ENCODE results near the gene PARD6A.

Gene PARD6A

GRCh38 chr16:67676939-67677338, 16.2 kb downstream of the PARD6A start:
- H3K27ac ChIP-seq (ENCODE audit: low read length): no peak overlapping the region
- H3F3A ChIP-seq (ENCODE audit: insufficient read depth, low read length): no peaks in the 10 kb centered on the region
- H3K4me1 ChIP-seq (ENCODE audit: low read length): no peaks in the 10 kb centered on the region
- H3K9me2 ChIP-seq (replicated peaks; ENCODE audit: insufficient read depth, low read length): no peaks in the 10 kb centered on the region
- H3K4me3 ChIP-seq (ENCODE audit: low read length): no peak overlapping the region
- H3K9me3 ChIP-seq (replicated peaks; ENCODE audit: insufficient read depth, low read length): no peaks in the 10 kb centered on the region
- H2AFZ ChIP-seq (ENCODE audit: low read length): no peak overlapping the region
- H3K36me3 ChIP-seq (replicated peaks; ENCODE audit: insufficient read depth, low read length): no peaks in the 10 kb centered on the region
- no peak overlapping the region for H3K4me2 ChIP-seq (ENCODE audit: low read depth, low read length)
- no peaks in the 10 kb centered on the region for H3K79me2 ChIP-seq (ENCODE audit: low read length)
- no peak overlapping the region for H3K9ac ChIP-seq (ENCODE audit: low read length)
- TF ChIP-seq CTCF (IDR thresholded peaks at IDR 0.05; ENCODE audit: low read length) (no peak), EZH2phosphoT487 (IDR thresholded peaks at IDR 0.05; ENCODE audit: low read length) (no peak), EZH2 (optimal IDR thresholded peaks at IDR 0.05; ENCODE audit: low read depth, low read length) (no peak)
- no peaks in the 10 kb centered on the region for H3K27me3 ChIP-seq (replicated peaks; ENCODE audit: insufficient read depth, low read length)
- H4K20me1 ChIP-seq (ENCODE audit: insufficient read depth, low read length): no peaks in the 10 kb centered on the region
- no peak for DNase-seq

GRCh38 chr16:67677712-67678111, 17.0 kb downstream of the PARD6A start:
- no peak for TF ChIP-seq EZH2 (optimal IDR thresholded peaks at IDR 0.05; ENCODE audit: low read depth, low read length)
- TF ChIP-seq EZH2phosphoT487 (IDR thresholded peaks at IDR 0.05; ENCODE audit: low read length): no peak
- no peak for TF ChIP-seq CTCF (IDR thresholded peaks at IDR 0.05; ENCODE audit: low read length)
- no peaks in the 10 kb centered on the region for H3K4me1 ChIP-seq (ENCODE audit: low read length)
- no peaks in the 10 kb centered on the region for H3K79me2 ChIP-seq (ENCODE audit: low read length)
- no peak for DNase-seq
- H3K27me3 ChIP-seq (replicated peaks; ENCODE audit: insufficient read depth, low read length): no peaks in the 10 kb centered on the region
- no peaks in the 10 kb centered on the region for H4K20me1 ChIP-seq (ENCODE audit: insufficient read depth, low read length)
- no peak overlapping the region for H3K4me3 ChIP-seq (ENCODE audit: low read length)
- no peak overlapping the region for H2AFZ ChIP-seq (ENCODE audit: low read length)
- no peaks in the 10 kb centered on the region for H3F3A ChIP-seq (ENCODE audit: insufficient read depth, low read length)
- no peak overlapping the region for H3K9ac ChIP-seq (ENCODE audit: low read length)
- no peak overlapping the region for H3K4me2 ChIP-seq (ENCODE audit: low read depth, low read length)
- no peaks in the 10 kb centered on the region for H3K36me3 ChIP-seq (replicated peaks; ENCODE audit: insufficient read depth, low read length)
- no peaks in the 10 kb centered on the region for H3K9me3 ChIP-seq (replicated peaks; ENCODE audit: insufficient read depth, low read length)
- no peak overlapping the region for H3K27ac ChIP-seq (ENCODE audit: low read length)
- H3K9me2 ChIP-seq (replicated peaks; ENCODE audit: insufficient read depth, low read length): no peaks in the 10 kb centered on the region

- H3K4me2 ChIP-seq (ENCODE audit: low read depth, low read length): no peak overlapping the region
- H3F3A ChIP-seq (ENCODE audit: insufficient read depth, low read length): no peaks in the 10 kb centered on the region
- no peak overlapping the region for H3K4me3 ChIP-seq (ENCODE audit: low read length)
- no peak overlapping the region for H3K27ac ChIP-seq (ENCODE audit: low read length)
- DNase-seq: no peak
- no peak for TF ChIP-seq EZH2phosphoT487 (IDR thresholded peaks at IDR 0.05; ENCODE audit: low read length)
- no peak for TF ChIP-seq EZH2 (optimal IDR thresholded peaks at IDR 0.05; ENCODE audit: low read depth, low read length)
- no peaks in the 10 kb centered on the region for H3K4me1 ChIP-seq (ENCODE audit: low read length)
- no peaks in the 10 kb centered on the region for H3K9me2 ChIP-seq (replicated peaks; ENCODE audit: insufficient read depth, low read length)
- no peaks in the 10 kb centered on the region for H3K27me3 ChIP-seq (replicated peaks; ENCODE audit: insufficient read depth, low read length)
- H3K79me2 ChIP-seq (ENCODE audit: low read length): no peaks in the 10 kb centered on the region
- no peaks in the 10 kb centered on the region for H3K9me3 ChIP-seq (replicated peaks; ENCODE audit: insufficient read depth, low read length)
- H4K20me1 ChIP-seq (ENCODE audit: insufficient read depth, low read length): no peaks in the 10 kb centered on the region
- no peaks in the 10 kb centered on the region for H3K36me3 ChIP-seq (replicated peaks; ENCODE audit: insufficient read depth, low read length)
- no peak overlapping the region for H3K9ac ChIP-seq (ENCODE audit: low read length)
- no peak overlapping the region for H2AFZ ChIP-seq (ENCODE audit: low read length)
Observed at GRCh38 chr16:67678354-67679023, 17.7 kb downstream of the PARD6A start.

Data from MM.1S (cell line).